HEK293 (cell line): ENCODE data around the gene LINS1.
A peak's percentile ranks its signal among the peaks of the same experiment; 100 is the strongest.

Experiments
- HOXA7 ChIP-seq: sonication (generic); formaldehyde crosslinking; IDR thresholded peaks from 2 replicates; pipeline ENCODE4 v1.8.1; 2022; ENCODE audit warnings: missing genetic modification reagents, borderline replicate concordance
- HOXD13 ChIP-seq: sonication (generic); formaldehyde crosslinking; IDR thresholded peaks from 2 replicates; pipeline ENCODE4 v1.8.0; 2022; ENCODE audit warnings: missing genetic modification reagents, borderline replicate concordance
- KLF9 ChIP-seq: fragments of 450-650 bp; formaldehyde crosslinking; IDR thresholded peaks from 2 replicates; pipeline ENCODE4 v1.5.1; 2016; ENCODE audit warnings: missing biosample characterization, missing genetic modification characterization, low read depth
- PBX3 ChIP-seq: sonication (generic); formaldehyde crosslinking; IDR thresholded peaks from 2 replicates; pipeline ENCODE4 v1.8.1; 2022; ENCODE audit warnings: mild to moderate bottlenecking, moderate library complexity, missing genetic modification reagents
- SP7 ChIP-seq: fragments of 450-650 bp; formaldehyde crosslinking; IDR thresholded peaks from 2 replicates; pipeline ENCODE4 v1.5.1; 2016; ENCODE audit warnings: missing biosample characterization, missing genetic modification characterization
- TRIM28 ChIP-seq: IDR thresholded peaks from 2 replicates; pipeline ENCODE4 v1.6.1; 2011; ENCODE audit warnings: low read length, control low read depth, borderline replicate concordance
- YY2 ChIP-seq: fragments of 450-650 bp; formaldehyde crosslinking; IDR thresholded peaks from 2 replicates; pipeline ENCODE4 v1.5.1; 2016; ENCODE audit warnings: missing biosample characterization, missing genetic modification characterization
- ZBTB17 ChIP-seq: fragments of 450-650 bp; formaldehyde crosslinking; IDR thresholded peaks from 2 replicates; pipeline ENCODE4 v1.5.1; 2016; ENCODE audit warnings: missing biosample characterization, missing genetic modification characterization
- ZBTB49 ChIP-seq: fragments of 450-650 bp; formaldehyde crosslinking; IDR thresholded peaks from 2 replicates; pipeline ENCODE4 v1.5.1; 2016; ENCODE audit warnings: missing biosample characterization, missing genetic modification characterization, low read depth
- ZFP41 ChIP-seq: fragments of 450-650 bp; formaldehyde crosslinking; IDR thresholded peaks from 2 replicates; pipeline ENCODE4 v1.5.1; 2016; ENCODE audit warnings: missing biosample characterization, missing genetic modification characterization, borderline replicate concordance
- ZNF19 ChIP-seq: fragments of 450-650 bp; formaldehyde crosslinking; IDR thresholded peaks from 2 replicates; pipeline ENCODE4; 2016; ENCODE audit warnings: missing biosample characterization, missing genetic modification characterization, low read depth
- ZNF202 ChIP-seq: fragments of 450-650 bp; formaldehyde crosslinking; IDR thresholded peaks from 2 replicates; pipeline ENCODE4 v1.5.1; 2016; ENCODE audit warnings: missing biosample characterization, missing genetic modification characterization, borderline replicate concordance
- ZNF398 ChIP-seq: fragments of 450-650 bp; formaldehyde crosslinking; IDR thresholded peaks from 2 replicates; pipeline ENCODE4 v1.5.1; 2017; ENCODE audit warnings: missing biosample characterization, missing genetic modification characterization
- ZNF404 ChIP-seq: fragments of 450-650 bp; formaldehyde crosslinking; IDR thresholded peaks from 2 replicates; pipeline ENCODE4 v1.5.1; 2017; ENCODE audit warnings: missing biosample characterization, missing genetic modification characterization
- ZNF48 ChIP-seq: fragments of 450-650 bp; formaldehyde crosslinking; IDR thresholded peaks from 2 replicates; pipeline ENCODE4 v1.5.1; 2016; ENCODE audit warnings: missing biosample characterization, missing genetic modification characterization
- ZNF558 ChIP-seq: fragments of 450-650 bp; formaldehyde crosslinking; IDR thresholded peaks from 2 replicates; pipeline ENCODE4 v1.5.1; 2016; ENCODE audit warnings: missing biosample characterization, missing genetic modification characterization
- ZNF621 ChIP-seq: fragments of 450-650 bp; formaldehyde crosslinking; IDR thresholded peaks from 2 replicates; pipeline ENCODE4 v1.5.1; 2017; ENCODE audit warnings: missing biosample characterization, missing genetic modification characterization
- ZNF654 ChIP-seq: fragments of 450-650 bp; formaldehyde crosslinking; IDR thresholded peaks from 2 replicates; pipeline ENCODE4 v1.5.1; 2016; ENCODE audit warnings: low read depth, missing biosample characterization, missing genetic modification characterization
- ZNF747 ChIP-seq: fragments of 450-650 bp; formaldehyde crosslinking; IDR thresholded peaks from 2 replicates; pipeline ENCODE4 v1.5.1; 2016; ENCODE audit warnings: missing biosample characterization, missing genetic modification characterization
- ZNF776 ChIP-seq: fragments of 450-650 bp; formaldehyde crosslinking; IDR thresholded peaks from 2 replicates; pipeline ENCODE4 v1.5.0; 2017; ENCODE audit warnings: missing biosample characterization, missing genetic modification characterization, borderline replicate concordance
- TF ChIP-seq, protein P1 (sequence below): fragments of 450-650 bp; formaldehyde crosslinking; IDR thresholded peaks from 2 replicates; pipeline ENCODE4 v1.5.1; 2016; ENCODE audit warnings: missing biosample characterization, missing genetic modification characterization, borderline replicate concordance
- TF ChIP-seq, protein P2 (sequence below): fragments of 450-650 bp; formaldehyde crosslinking; IDR thresholded peaks from 2 replicates; pipeline ENCODE4 v1.5.1; 2017; ENCODE audit warnings: missing biosample characterization, missing genetic modification characterization
- TF ChIP-seq, protein P3 (sequence below): fragments of 450-650 bp; formaldehyde crosslinking; IDR thresholded peaks from 2 replicates; pipeline ENCODE4 v1.5.1; 2016; ENCODE audit warnings: missing biosample characterization, missing genetic modification characterization
- TF ChIP-seq, protein P4 (sequence below): fragments of 450-650 bp; formaldehyde crosslinking; IDR thresholded peaks from 2 replicates; pipeline ENCODE4 v1.5.1; 2016; ENCODE audit warnings: missing biosample characterization, missing genetic modification characterization

Gene LINS1

DNA sequence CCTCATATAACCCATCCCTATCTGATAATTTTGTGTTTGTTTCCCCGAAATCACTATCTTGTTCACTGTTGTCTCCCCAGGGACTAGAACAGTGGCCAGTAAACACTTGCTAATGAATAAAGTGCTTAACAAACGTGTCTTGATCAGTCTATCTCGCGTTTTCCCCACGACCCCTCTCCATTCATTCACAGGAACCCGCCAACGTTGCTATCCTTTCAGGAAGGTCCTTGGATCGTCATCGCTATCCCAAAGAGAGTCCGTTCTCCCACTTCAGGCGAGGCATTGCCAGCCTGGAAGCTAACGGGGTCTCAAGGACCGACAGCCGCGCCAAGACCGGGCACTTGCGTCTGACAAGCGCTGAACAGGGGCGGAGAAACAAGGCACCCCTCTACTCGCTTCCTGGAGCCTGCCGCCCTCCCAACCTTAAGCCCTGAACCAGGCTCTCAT, 344 bp downstream of the LINS1 start (continued):
- TF ChIP-seq ZBTB49 (tag by site-specific recombination) (no peak), ZNF776 (tag by site-specific recombination) (no peak), YY2 (tag by site-specific recombination) (no peak), ZNF48 (tag by site-specific recombination) (no peak), ZNF621 (tag by site-specific recombination) (no peak), TRIM28 (no peak), ZNF747 (tag by site-specific recombination) (no peak), PBX3 (CRISPR knock-in tag) (no peak), HOXD13 (CRISPR knock-in tag) (no peak), ZNF558 (tag by site-specific recombination) (no peak), ZBTB17 (peak; percentile 97), ZNF19 (no peak), HOXA7 (CRISPR knock-in tag) (no peak), SP7 (no peak; the same call in 1 of the 2 replicates), ZFP41 (tag by site-specific recombination) (no peak), ZNF404 (no peak), ZNF654 (tag by site-specific recombination) (no peak), ZNF398 (no peak), KLF9 (tag by site-specific recombination) (no peak), ZNF202 (tag by site-specific recombination) (no peak)
- TF ChIP-seq, protein P1, sequence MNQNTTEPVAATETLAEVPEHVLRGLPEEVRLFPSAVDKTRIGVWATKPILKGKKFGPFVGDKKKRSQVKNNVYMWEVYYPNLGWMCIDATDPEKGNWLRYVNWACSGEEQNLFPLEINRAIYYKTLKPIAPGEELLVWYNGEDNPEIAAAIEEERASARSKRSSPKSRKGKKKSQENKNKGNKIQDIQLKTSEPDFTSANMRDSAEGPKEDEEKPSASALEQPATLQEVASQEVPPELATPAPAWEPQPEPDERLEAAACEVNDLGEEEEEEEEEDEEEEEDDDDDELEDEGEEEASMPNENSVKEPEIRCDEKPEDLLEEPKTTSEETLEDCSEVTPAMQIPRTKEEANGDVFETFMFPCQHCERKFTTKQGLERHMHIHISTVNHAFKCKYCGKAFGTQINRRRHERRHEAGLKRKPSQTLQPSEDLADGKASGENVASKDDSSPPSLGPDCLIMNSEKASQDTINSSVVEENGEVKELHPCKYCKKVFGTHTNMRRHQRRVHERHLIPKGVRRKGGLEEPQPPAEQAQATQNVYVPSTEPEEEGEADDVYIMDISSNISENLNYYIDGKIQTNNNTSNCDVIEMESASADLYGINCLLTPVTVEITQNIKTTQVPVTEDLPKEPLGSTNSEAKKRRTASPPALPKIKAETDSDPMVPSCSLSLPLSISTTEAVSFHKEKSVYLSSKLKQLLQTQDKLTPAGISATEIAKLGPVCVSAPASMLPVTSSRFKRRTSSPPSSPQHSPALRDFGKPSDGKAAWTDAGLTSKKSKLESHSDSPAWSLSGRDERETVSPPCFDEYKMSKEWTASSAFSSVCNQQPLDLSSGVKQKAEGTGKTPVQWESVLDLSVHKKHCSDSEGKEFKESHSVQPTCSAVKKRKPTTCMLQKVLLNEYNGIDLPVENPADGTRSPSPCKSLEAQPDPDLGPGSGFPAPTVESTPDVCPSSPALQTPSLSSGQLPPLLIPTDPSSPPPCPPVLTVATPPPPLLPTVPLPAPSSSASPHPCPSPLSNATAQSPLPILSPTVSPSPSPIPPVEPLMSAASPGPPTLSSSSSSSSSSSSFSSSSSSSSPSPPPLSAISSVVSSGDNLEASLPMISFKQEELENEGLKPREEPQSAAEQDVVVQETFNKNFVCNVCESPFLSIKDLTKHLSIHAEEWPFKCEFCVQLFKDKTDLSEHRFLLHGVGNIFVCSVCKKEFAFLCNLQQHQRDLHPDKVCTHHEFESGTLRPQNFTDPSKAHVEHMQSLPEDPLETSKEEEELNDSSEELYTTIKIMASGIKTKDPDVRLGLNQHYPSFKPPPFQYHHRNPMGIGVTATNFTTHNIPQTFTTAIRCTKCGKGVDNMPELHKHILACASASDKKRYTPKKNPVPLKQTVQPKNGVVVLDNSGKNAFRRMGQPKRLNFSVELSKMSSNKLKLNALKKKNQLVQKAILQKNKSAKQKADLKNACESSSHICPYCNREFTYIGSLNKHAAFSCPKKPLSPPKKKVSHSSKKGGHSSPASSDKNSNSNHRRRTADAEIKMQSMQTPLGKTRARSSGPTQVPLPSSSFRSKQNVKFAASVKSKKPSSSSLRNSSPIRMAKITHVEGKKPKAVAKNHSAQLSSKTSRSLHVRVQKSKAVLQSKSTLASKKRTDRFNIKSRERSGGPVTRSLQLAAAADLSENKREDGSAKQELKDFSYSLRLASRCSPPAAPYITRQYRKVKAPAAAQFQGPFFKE (tag by site-specific recombination), result no peak
- TF ChIP-seq, protein P2, sequence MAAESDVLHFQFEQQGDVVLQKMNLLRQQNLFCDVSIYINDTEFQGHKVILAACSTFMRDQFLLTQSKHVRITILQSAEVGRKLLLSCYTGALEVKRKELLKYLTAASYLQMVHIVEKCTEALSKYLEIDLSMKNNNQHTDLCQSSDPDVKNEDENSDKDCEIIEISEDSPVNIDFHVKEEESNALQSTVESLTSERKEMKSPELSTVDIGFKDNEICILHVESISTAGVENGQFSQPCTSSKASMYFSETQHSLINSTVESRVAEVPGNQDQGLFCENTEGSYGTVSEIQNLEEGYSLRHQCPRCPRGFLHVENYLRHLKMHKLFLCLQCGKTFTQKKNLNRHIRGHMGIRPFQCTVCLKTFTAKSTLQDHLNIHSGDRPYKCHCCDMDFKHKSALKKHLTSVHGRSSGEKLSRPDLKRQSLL (tag by site-specific recombination), result no peak
- TF ChIP-seq, protein P3, sequence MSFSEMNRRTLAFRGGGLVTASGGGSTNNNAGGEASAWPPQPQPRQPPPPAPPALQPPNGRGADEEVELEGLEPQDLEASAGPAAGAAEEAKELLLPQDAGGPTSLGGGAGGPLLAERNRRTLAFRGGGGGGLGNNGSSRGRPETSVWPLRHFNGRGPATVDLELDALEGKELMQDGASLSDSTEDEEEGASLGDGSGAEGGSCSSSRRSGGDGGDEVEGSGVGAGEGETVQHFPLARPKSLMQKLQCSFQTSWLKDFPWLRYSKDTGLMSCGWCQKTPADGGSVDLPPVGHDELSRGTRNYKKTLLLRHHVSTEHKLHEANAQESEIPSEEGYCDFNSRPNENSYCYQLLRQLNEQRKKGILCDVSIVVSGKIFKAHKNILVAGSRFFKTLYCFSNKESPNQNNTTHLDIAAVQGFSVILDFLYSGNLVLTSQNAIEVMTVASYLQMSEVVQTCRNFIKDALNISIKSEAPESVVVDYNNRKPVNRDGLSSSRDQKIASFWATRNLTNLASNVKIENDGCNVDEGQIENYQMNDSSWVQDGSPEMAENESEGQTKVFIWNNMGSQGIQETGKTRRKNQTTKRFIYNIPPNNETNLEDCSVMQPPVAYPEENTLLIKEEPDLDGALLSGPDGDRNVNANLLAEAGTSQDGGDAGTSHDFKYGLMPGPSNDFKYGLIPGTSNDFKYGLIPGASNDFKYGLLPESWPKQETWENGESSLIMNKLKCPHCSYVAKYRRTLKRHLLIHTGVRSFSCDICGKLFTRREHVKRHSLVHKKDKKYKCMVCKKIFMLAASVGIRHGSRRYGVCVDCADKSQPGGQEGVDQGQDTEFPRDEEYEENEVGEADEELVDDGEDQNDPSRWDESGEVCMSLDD (tag by site-specific recombination), result no peak
- TF ChIP-seq, protein P4, sequence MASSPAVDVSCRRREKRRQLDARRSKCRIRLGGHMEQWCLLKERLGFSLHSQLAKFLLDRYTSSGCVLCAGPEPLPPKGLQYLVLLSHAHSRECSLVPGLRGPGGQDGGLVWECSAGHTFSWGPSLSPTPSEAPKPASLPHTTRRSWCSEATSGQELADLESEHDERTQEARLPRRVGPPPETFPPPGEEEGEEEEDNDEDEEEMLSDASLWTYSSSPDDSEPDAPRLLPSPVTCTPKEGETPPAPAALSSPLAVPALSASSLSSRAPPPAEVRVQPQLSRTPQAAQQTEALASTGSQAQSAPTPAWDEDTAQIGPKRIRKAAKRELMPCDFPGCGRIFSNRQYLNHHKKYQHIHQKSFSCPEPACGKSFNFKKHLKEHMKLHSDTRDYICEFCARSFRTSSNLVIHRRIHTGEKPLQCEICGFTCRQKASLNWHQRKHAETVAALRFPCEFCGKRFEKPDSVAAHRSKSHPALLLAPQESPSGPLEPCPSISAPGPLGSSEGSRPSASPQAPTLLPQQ (tag by site-specific recombination), result no peak
